IPS DF 4.7 (cell line): Measurements from ENCODE around the gene OR52R1.
"Not testable (repeated sequence)": the region's sequence is repeated elsewhere in the genome, so short reads cannot be mapped to it uniquely, and the experiment has no call there.

Source experiments
- DNase-seq: peaks from one replicate; pipeline ENCODE4 v3.0.0-alpha.2; 2013; ENCODE audit warnings: low spot score; ENCODE audit errors: extremely low read depth

The OR52R1 gene

GRCh38 chr11:4804280-4804679, at the start of gene OR52R1:
Gene OR52R1, minus strand, starts transcription at chr11:4804380. Its CDS starts 0 bp downstream, at chr11:4804380.
- no peak for DNase-seq

DNA sequence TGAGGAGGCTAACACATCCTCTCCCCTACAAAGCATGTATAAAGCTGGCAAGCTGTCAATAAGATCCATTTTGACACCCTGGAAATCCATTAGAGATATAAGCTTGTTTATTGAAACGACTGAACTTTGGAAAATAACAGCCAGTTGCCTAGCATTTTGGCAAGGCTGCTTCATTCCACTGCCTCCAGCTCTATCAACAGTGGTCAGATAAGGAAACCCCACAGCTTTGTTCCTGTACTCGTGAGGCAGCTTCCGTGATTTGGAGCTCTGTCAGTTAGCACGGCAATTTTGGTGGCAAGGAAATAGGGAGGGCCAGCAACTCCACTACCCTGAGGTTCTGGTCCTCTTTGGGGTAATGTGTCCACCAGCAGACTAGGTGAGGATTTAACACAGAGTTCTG, 46.9 kb upstream of the OR52R1 start:
- DNase-seq = no peak

GRCh38 chr11:4848908-4849532, 44.8 kb upstream of the OR52R1 start, which contains the start of gene OR51S1:
Gene OR51S1, minus strand, starts transcription at chr11:4849208. Its CDS starts 0 bp downstream, at chr11:4849208.
- DNase-seq = no peak

DNA sequence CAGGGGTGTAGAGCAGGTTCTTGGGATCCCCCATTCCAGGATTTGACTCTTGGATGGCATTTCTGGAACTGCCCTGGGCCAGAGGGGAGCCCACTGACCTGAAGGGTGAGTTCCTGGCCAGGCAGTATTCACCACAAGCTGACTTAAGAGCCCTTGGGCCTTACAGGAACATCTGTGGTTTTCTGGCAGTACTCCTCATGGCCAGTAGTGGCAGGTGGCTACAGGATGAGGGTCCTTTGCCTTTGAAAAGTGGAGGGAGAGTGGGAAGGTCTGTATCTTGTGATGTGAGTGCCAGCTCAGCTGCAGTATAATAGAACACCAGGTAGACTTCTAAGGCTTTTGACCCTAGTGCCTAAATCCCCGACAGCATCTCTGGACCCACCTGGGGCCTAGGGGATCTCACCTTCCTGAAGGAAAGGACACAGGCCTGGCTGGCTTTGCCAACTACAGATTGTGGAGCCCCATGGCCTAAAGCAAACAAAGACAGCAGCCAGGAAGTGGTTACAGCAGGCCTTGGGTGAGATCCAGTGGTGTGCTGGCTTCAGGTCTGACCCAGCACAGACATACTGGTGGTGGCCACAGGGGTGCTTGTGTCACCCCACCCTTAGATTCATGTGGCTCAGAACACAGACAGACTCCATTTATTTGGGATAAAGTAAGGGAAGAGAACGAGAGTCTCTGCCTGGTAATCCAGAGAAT, 35.8 kb upstream of the OR52R1 start:
- DNase-seq = no peak

DNA sequence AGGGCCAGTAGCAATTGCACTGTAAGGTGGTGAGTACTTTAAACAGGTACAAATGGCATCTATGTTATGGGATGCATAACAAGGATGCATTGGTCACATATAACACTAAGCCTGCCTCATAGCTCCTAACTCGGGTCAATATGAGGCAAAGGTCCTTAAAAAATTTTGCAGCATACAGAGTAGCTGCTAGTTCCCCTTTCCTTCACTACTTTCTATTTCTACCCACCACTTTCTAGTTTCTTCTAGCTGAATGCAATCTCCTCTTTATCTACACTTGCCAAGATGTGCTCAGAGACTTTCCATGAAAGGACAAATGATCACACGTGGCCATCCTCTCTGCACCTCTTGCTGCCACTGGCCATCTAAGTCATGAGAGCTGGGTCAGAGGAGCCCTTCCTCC, 26.7 kb upstream of the OR52R1 start:
- DNase-seq = no peak

GRCh38 chr11:4830346-4830745, 26.2 kb upstream of the OR52R1 start:
- DNase-seq = no peak

DNA sequence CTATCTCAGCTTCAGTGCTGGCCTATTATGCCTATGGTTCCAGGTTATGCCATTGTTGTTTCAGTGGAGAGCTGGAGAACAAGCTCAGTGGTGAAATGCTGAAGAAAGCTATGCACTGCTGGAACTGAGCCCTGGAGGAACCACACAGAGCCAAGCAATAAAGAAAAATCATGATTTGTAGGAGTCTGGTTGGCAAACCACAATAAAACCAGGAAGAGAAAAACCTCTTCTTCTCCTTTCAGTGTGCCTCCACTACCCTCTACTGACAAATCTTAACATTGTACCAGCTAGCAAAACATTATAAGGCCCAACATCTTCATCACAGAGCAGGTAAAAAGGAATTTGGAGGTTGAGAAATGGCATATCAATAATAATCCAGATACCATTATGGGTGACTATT, 22.2 kb upstream of the OR52R1 start:
- DNase-seq = no peak

DNA sequence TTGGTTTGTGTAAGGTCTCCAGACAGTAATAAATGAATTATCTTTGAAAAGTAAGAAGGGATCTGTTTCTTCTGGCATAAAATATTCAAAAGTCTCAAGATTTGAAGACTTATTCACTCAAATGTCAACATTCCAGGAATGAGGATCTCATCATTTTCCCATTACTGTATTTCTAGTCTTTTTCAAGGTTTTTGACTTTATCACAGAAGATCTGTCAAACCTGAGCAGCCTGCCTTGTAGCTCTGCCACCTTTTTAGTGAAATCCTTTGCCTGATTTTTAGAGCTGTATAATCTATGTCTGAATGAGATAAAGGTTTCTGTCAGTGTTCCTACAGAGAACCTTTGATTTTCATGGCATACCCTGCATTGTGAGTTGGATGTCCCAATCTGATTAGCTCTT, 21.0 kb upstream of the OR52R1 start:
- no peak for DNase-seq

GRCh38 chr11:4821021-4821420, 16.8 kb upstream of the OR52R1 start, which contains the start of gene OR51F2:
Gene OR51F2, plus strand, starts transcription at chr11:4821321. Its CDS starts 101 bp downstream, at chr11:4821422.
- DNase-seq = no peak

DNA sequence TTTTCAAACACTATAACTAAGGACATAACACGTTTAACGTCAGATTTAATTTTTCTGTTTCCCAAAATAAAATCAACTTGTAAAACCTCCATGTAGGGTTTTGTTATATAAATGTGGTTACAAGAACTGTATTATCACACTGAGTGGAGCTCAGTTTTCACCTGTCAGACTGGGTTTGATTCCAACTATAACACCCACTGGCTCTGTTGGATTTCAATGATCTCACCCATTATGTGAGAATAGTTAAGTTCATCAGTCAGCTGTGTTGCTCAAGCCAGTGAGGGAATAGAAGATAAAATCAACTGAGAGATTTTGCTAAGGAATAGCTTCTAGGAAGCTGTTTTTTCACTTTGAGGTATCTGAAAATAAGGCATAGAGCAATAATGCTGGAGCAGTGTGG, 5.1 kb upstream of the OR52R1 start:
- DNase-seq = no peak

DNA sequence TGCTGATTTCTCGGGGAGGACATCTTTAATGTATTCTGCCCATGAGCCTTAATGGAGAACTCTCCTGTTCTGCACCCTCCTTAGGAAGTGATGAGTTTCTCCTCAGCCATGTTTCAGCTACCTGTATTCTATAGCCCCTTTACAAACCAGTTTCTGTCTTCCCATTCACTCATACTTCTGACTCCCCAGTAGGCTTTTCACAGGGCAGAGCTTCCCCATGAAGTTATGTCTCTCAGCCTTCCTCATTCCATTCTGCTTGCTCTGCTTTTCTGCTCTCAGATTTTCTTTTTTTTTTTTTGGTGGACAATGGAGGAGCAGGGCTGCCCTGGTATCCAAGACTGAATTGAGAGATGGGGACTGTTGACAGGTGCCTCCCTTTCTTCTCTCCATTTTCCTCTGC, 4.3 kb upstream of the OR52R1 start:
- DNase-seq = no peak

DNA sequence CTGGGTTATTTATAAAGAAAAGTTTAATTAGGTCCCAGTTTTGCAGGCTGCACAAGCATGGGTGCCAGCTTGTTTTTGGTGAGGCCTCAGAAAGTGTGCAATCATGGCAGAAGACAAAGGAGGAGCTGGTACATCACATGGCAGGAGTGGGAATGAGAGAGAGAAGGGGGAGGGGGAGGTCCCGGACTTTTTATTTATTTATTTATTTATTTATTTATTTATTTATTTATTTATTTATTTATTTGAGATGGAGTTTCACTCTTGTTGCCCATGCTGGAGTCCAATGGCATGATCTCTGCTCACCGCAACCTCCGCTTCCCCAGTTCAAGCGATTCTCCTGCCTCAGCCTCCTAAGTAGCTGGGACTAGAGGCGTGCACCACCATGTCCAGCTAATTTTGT, 2.9 kb downstream of the OR52R1 start:
- DNase-seq = not testable (repeated sequence)

- DNase-seq = no peak
Measured at GRCh38 chr11:4798427-4799183, 5.6 kb downstream of the OR52R1 start.

- no peak for DNase-seq
Measured at GRCh38 chr11:4797206-4797605, 7.0 kb downstream of the OR52R1 start.

GRCh38 chr11:4782454-4782853, 21.7 kb downstream of the OR52R1 start:
- no peak for DNase-seq

DNA sequence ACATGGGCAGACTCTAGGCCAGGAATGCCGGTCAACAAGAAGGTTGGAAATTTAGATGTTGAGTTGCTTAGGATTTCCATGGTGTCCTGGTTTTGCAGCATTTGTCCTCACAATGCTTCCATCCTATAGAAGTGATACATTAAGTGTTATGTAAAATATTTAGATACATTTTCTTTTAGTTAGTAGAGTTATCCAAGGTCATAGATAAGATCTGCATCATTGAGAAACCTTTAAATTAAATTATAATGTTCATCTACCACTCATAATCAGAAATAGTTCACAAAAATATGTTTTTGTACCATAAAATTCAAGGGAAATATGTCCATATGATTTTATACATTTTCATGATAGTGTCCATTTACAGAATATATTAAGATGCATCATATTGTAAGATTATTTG, 34.3 kb downstream of the OR52R1 start, which contains the start of gene OR51F1:
OR51F1 (minus strand) TSS at position 101 of the 400 bp plus-strand sequence; CDS start at position 101, 0 bp downstream.
- DNase-seq = no peak

DNA sequence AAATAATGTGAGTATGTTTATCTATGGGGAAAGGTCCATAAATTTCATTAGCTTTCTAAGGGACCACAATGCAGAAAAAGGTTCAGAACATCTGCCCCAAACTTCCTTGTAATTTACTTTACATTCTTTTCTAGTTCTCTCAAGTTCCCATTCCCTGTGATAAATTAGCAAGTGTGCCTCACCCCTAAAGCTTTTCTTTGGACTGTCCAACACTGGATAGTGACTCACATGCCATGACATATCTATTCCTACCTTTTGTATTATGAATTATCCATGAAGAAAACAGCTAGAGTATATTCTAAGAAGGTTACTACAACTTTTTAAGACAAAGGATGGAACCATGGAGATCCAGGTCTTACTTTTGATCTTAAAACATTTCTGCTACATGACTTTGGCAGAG, 36.1 kb downstream of the OR52R1 start:
- DNase-seq = no peak

- no peak for DNase-seq
Measured at GRCh38 chr11:4766420-4767043, 37.6 kb downstream of the OR52R1 start.

DNA sequence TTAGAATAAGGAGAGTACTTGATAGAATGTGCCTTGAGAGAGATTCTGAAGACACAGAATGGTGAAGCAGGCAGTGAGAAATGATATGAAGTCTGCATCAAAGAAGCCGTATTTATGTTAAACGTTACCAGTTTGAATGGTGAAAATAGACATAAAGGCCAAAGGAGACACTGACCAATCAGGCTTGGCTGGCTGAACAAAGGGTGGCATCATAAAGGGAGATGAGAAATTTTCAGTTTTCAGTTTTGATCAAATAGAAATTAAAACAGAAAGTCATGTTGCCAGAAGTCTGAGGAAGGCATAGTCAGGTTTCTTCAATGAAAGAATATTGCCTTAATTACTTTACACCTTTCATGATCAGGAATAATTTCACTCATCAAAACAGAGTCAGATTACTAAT, 41.1 kb downstream of the OR52R1 start:
- DNase-seq = no peak
